Liver (tissue), 9 donors: ENCODE data around the gene POFUT2. TPM values are rescaled to one million over a fixed set of nuclear protein-coding genes. Genes with fewer than 3 reads are reported as not detected.

Experiments used
- DNase-seq: peaks from one replicate; pipeline ENCODE4 v3.0.0-alpha.2; 2017; ENCODE audit warnings: low spot score
- H3K27ac ChIP-seq, 2 donors: one replicate each; pipeline ENCODE4 v1.7.0; 2013; ENCODE audit warnings: inconsistent platforms in 2 of 2, low read length in 2 of 2, control low read depth in 1 of 2, low read depth in 1 of 2, mild to moderate bottlenecking in 1 of 2
- H3K27me3 ChIP-seq, 4 donors: one replicate each; pipeline versions ENCODE4 v1.6.1 to v1.7.0; 2013; ENCODE audit warnings: low read length in 3 of 4, inconsistent platforms in 1 of 4, mild to moderate bottlenecking in 1 of 4, moderate library complexity in 1 of 4; ENCODE audit not compliant: control insufficient read depth in 4 of 4, insufficient read depth in 4 of 4
- H3K36me3 ChIP-seq, 4 donors: one replicate each; pipeline versions ENCODE4 v1.6.1 to v1.7.0; 2013; ENCODE audit warnings: low read length in 3 of 4, mild to moderate bottlenecking in 3 of 4, low read depth in 1 of 4, moderate library complexity in 1 of 4; ENCODE audit not compliant: control insufficient read depth in 4 of 4, insufficient read depth in 3 of 4
- H3K4me1 ChIP-seq, 4 donors: one replicate each; pipeline versions ENCODE4 v1.6.1 to v1.7.0; 2013; ENCODE audit warnings: low read length in 3 of 4, mild to moderate bottlenecking in 3 of 4, moderate library complexity in 1 of 4; ENCODE audit not compliant: control insufficient read depth in 4 of 4, insufficient read depth in 4 of 4
- H3K4me3 ChIP-seq, 3 donors: one replicate each; pipeline versions ENCODE4 v1.6.1 to v1.7.0; 2013; ENCODE audit warnings: low read length in 3 of 3, control low read depth in 1 of 3, low read depth in 1 of 3, mild to moderate bottlenecking in 1 of 3
- H3K9ac ChIP-seq, 2 donors: one replicate each; pipeline ENCODE4 v1.7.0; 2013; ENCODE audit warnings: low read length in 2 of 2, mild to moderate bottlenecking in 2 of 2, moderate library complexity in 2 of 2, control low read depth in 1 of 2, low read depth in 1 of 2
- H3K9me3 ChIP-seq, 4 donors: one replicate each; pipeline versions ENCODE4 v1.6.1 to v1.7.0; 2013; ENCODE audit warnings: low read length in 3 of 4; ENCODE audit not compliant: control insufficient read depth in 4 of 4
- EGR1 ChIP-seq, 2 donors: IDR thresholded peaks; 2 replicates each; pipeline ENCODE4 v1.6.1; 2016 to 2018; ENCODE audit warnings: antibody characterized with exemption in 2 of 2, low read depth in 2 of 2
- FOXA1 ChIP-seq: IDR thresholded peaks from 2 replicates; pipeline ENCODE4 v1.6.1; 2016; ENCODE audit warnings: antibody characterized with exemption
- FOXA2 ChIP-seq: IDR thresholded peaks from 2 replicates; pipeline ENCODE4 v1.6.1; 2016; ENCODE audit warnings: antibody characterized with exemption
- GABPA ChIP-seq, 2 donors: IDR thresholded peaks in 1 of 2; conservative IDR thresholded peaks in 1 of 2; 2 replicates each; pipeline ENCODE4 v1.6.1; 2016; ENCODE audit warnings: antibody characterized with exemption in 2 of 2, mild to moderate bottlenecking in 1 of 2, moderate library complexity in 1 of 2
- HNF4A ChIP-seq, 2 donors: conservative IDR thresholded peaks; 2 replicates each; pipeline ENCODE4 v1.6.1; 2016; ENCODE audit warnings: antibody characterized with exemption in 2 of 2, mild to moderate bottlenecking in 2 of 2
- JUND ChIP-seq, 2 donors: IDR thresholded peaks; 2 replicates each; pipeline ENCODE4 v1.6.1; 2016; ENCODE audit warnings: antibody characterized with exemption in 2 of 2
- MAX ChIP-seq: IDR thresholded peaks from 2 replicates; pipeline ENCODE4 v1.6.1; 2016; ENCODE audit warnings: antibody characterized with exemption
- NR2F2 ChIP-seq: IDR thresholded peaks from 2 replicates; pipeline ENCODE4 v1.6.1; 2016; ENCODE audit warnings: antibody characterized with exemption
- RAD21 ChIP-seq, 2 donors: IDR thresholded peaks; 2 replicates each; pipeline ENCODE4 v1.6.1; 2016; ENCODE audit warnings: antibody characterized with exemption in 2 of 2, mild to moderate bottlenecking in 2 of 2
- RXRA ChIP-seq, 2 donors: IDR thresholded peaks; 2 replicates each; pipeline ENCODE4 v1.6.1; 2017 to 2018; ENCODE audit warnings: antibody characterized with exemption in 2 of 2, mild to moderate bottlenecking in 1 of 2
- TAF1 ChIP-seq: conservative IDR thresholded peaks from 2 replicates; pipeline ENCODE4 v1.6.1; 2016; ENCODE audit warnings: antibody characterized with exemption, mild to moderate bottlenecking
- YY1 ChIP-seq: IDR thresholded peaks from 2 replicates; pipeline ENCODE4 v1.6.1; 2016; ENCODE audit warnings: antibody characterized with exemption, mild to moderate bottlenecking
- ZBTB33 ChIP-seq: IDR thresholded peaks from 2 replicates; pipeline ENCODE4 v1.6.1; 2016; ENCODE audit warnings: antibody characterized with exemption
- WGBS: extraction: QIAGEN DNeasy Blood & Tissue Kit; methylation state at CpG from one replicate; pipeline ENCODE4 v1.1.7; 2013; 5-methylcytosine and 5-hydroxymethylcytosine counted together
- polyA plus RNA-seq, 2 donors: library from polyadenylated mRNA; stranded (reverse) in 1 of 2; unstranded in 1 of 2; fragments of 200-250 nt in 1 of 2; fragments of >200 nt in 1 of 2; fragmentation: Nextera tagmentation in 1 of 2; extraction: Ambion mirVana in 1 of 2; gene quantifications; one replicate each; pipeline versions ENCODE4 v1.2.1 to v1.2.3, GENCODE V29; 2013 to 2015
- total RNA-seq, 2 donors: library from RNA; depleted of rRNA; stranded (reverse); fragments of >200 nt; gene quantifications; one replicate each; pipeline ENCODE4 v1.2.3, GENCODE V29; 2014
- TF ChIP-seq, protein P1 (sequence below): IDR thresholded peaks from 2 replicates; pipeline ENCODE4 v1.6.1; 2016; ENCODE audit warnings: antibody characterized with exemption, mild to moderate bottlenecking
- TF ChIP-seq, protein P2 (sequence below): IDR thresholded peaks from 2 replicates; pipeline ENCODE4 v1.6.1; 2016; ENCODE audit warnings: antibody characterized with exemption
- TF ChIP-seq, protein P3 (sequence below): fragments of 150-350 bp; IDR thresholded peaks from 2 replicates; pipeline ENCODE4 v1.5.1; 2017; ENCODE audit warnings: improper control_type of control experiment, low read depth, low read length; ENCODE audit not compliant: missing input control
- donor health status: healthy.
- donor health status: healthy.
- donor health status: healthy.
- donor health status: healthy.
- donor health status: healthy.

POFUT2 gene
- total and polyA plus RNA-seq, 4 donors = 3.3 to 15.6 (median 7.9) TPM

DNA sequence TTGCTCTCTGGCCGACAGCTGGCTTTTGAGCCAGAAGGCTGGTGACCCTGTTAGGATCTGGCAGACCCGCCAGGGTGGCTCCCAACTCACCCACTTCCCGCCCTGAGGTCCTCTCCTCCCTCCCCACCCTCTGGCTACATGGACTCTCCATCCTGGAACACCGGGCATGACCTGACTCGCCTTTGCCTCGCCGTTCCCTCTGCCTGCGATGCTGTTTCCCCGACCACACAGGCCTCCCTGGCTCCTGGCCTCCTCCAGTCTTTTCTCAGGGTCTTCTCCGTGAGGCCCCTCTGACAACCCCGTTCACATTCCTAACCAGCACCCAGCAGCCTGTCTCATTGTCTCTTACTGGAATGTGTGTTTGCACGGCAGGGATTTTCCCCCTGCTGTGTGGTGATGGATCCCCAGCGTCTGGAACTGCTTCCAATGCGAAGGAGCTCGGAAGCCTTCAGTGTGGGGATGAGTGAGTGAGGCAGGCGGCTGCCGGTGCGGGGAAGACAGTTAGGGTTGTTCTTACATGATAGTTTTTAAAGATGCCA lies 46.0 kb upstream of the POFUT2 start:
- no peak for DNase-seq
- H3K36me3 ChIP-seq = no peaks in the 10 kb centered on the region
- TF ChIP-seq MAX (no peak), EGR1 (IDR thresholded peaks at IDR 0.05; ENCODE audit: low read depth in 2 of 2) (no peak), ZBTB33 (no peak), RXRA (IDR thresholded peaks at IDR 0.05) (no peak), GABPA (IDR thresholded peaks at IDR 0.05 in 1 of 2, conservative IDR thresholded peaks at IDR 0.05 in 1 of 2) (no peak), JUND (IDR thresholded peaks at IDR 0.05) (no peak), FOXA1 (no peak), NR2F2 (no peak)
- TF ChIP-seq, protein P1, sequence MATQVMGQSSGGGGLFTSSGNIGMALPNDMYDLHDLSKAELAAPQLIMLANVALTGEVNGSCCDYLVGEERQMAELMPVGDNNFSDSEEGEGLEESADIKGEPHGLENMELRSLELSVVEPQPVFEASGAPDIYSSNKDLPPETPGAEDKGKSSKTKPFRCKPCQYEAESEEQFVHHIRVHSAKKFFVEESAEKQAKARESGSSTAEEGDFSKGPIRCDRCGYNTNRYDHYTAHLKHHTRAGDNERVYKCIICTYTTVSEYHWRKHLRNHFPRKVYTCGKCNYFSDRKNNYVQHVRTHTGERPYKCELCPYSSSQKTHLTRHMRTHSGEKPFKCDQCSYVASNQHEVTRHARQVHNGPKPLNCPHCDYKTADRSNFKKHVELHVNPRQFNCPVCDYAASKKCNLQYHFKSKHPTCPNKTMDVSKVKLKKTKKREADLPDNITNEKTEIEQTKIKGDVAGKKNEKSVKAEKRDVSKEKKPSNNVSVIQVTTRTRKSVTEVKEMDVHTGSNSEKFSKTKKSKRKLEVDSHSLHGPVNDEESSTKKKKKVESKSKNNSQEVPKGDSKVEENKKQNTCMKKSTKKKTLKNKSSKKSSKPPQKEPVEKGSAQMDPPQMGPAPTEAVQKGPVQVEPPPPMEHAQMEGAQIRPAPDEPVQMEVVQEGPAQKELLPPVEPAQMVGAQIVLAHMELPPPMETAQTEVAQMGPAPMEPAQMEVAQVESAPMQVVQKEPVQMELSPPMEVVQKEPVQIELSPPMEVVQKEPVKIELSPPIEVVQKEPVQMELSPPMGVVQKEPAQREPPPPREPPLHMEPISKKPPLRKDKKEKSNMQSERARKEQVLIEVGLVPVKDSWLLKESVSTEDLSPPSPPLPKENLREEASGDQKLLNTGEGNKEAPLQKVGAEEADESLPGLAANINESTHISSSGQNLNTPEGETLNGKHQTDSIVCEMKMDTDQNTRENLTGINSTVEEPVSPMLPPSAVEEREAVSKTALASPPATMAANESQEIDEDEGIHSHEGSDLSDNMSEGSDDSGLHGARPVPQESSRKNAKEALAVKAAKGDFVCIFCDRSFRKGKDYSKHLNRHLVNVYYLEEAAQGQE = no peak
- TF ChIP-seq, protein P2, sequence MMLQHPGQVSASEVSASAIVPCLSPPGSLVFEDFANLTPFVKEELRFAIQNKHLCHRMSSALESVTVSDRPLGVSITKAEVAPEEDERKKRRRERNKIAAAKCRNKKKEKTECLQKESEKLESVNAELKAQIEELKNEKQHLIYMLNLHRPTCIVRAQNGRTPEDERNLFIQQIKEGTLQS = no peak
- TF ChIP-seq, protein P3, sequence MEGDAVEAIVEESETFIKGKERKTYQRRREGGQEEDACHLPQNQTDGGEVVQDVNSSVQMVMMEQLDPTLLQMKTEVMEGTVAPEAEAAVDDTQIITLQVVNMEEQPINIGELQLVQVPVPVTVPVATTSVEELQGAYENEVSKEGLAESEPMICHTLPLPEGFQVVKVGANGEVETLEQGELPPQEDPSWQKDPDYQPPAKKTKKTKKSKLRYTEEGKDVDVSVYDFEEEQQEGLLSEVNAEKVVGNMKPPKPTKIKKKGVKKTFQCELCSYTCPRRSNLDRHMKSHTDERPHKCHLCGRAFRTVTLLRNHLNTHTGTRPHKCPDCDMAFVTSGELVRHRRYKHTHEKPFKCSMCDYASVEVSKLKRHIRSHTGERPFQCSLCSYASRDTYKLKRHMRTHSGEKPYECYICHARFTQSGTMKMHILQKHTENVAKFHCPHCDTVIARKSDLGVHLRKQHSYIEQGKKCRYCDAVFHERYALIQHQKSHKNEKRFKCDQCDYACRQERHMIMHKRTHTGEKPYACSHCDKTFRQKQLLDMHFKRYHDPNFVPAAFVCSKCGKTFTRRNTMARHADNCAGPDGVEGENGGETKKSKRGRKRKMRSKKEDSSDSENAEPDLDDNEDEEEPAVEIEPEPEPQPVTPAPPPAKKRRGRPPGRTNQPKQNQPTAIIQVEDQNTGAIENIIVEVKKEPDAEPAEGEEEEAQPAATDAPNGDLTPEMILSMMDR = no peak
- no peak overlapping the region for H3K9ac ChIP-seq
- peaks cover 8 to 18% (median 14%) of the 10 kb centered on the region in 4 donors for H3K4me1 ChIP-seq
- H3K27me3 ChIP-seq = no peaks in the 10 kb centered on the region
- no peak overlapping the region for H3K27ac ChIP-seq
- H3K9me3 ChIP-seq = no peaks in the 10 kb centered on the region
- H3K4me3 ChIP-seq = no peak overlapping the region
- 92% methylated on average over 18 of the region's 18 CpGs for WGBS

GRCh38 chr21:45332981-45333582 lies 45.4 kb upstream of the POFUT2 start:
- 93% methylated on average over 16 of the region's 16 CpGs for WGBS
- H3K4me1 ChIP-seq = peaks cover 8 to 18% (median 14%) of the 10 kb centered on the region in 4 donors
- no peak overlapping the region for H3K27ac ChIP-seq
- no peaks in the 10 kb centered on the region for H3K36me3 ChIP-seq
- H3K9me3 ChIP-seq = no peaks in the 10 kb centered on the region
- H3K9ac ChIP-seq = no peak overlapping the region
- DNase-seq = no peak
- H3K4me3 ChIP-seq = no peak overlapping the region
- H3K27me3 ChIP-seq = no peaks in the 10 kb centered on the region
- TF ChIP-seq NR2F2 (no peak), MAX (no peak), EGR1 (IDR thresholded peaks at IDR 0.05; ENCODE audit: low read depth in 2 of 2) (no peak), HNF4A (conservative IDR thresholded peaks at IDR 0.05) (no peak), FOXA1 (no peak), GABPA (IDR thresholded peaks at IDR 0.05 in 1 of 2, conservative IDR thresholded peaks at IDR 0.05 in 1 of 2) (no peak), FOXA2 (no peak), JUND (IDR thresholded peaks at IDR 0.05) (no peak), YY1 (no peak), TAF1 (no peak), ZBTB33 (no peak), RAD21 (IDR thresholded peaks at IDR 0.05) (no peak)
- TF ChIP-seq, protein P3 = no peak
- TF ChIP-seq, protein P2 = no peak
